Neural progenitor cell (in vitro differentiated cells): ENCODE results near the gene MAPRE3. TPM values are rescaled to one million over a fixed set of nuclear protein-coding genes. Genes with fewer than 3 reads are reported as not detected.

ENCODE experiments used
- DNase-seq: peaks from one replicate; pipeline ENCODE4 v3.0.0-alpha.2; 2016; ENCODE audit warnings: low spot score
- H2AFZ ChIP-seq: fragments of 200-600 bp; sonication (generic); replicated peaks from 2 replicates; pipeline ENCODE4 v1.6.1; 2016; ENCODE audit warnings: antibody characterized with exemption
- H3F3A ChIP-seq: fragments of 200-600 bp; sonication (generic); 2 replicates; pipeline ENCODE4 v1.6.1; 2016; ENCODE audit warnings: antibody characterized with exemption, low read depth
- H3K27ac ChIP-seq: fragments of 200-600 bp; sonication (generic); 2 replicates; pipeline ENCODE4 v1.5.1; 2016; ENCODE audit warnings: mild to moderate bottlenecking
- H3K27me3 ChIP-seq: fragments of 200-600 bp; sonication (generic); 2 replicates; pipeline ENCODE4 v1.6.1; 2016; ENCODE audit warnings: mild to moderate bottlenecking, moderate library complexity
- H3K36me3 ChIP-seq: fragments of 200-600 bp; sonication (generic); 2 replicates; pipeline ENCODE4 v1.5.1; 2016
- H3K4me1 ChIP-seq: fragments of 200-600 bp; sonication (generic); 2 replicates; pipeline ENCODE4 v1.6.1; 2016; ENCODE audit warnings: mixed run types
- H3K4me2 ChIP-seq: fragments of 200-600 bp; sonication (generic); 2 replicates; pipeline ENCODE4 v1.6.1; 2016
- H3K4me3 ChIP-seq: fragments of 200-600 bp; sonication (generic); 2 replicates; pipeline ENCODE4 v1.5.1; 2016
- H3K79me2 ChIP-seq: fragments of 200-600 bp; sonication (generic); 2 replicates; pipeline ENCODE4 v1.6.1; 2016; ENCODE audit warnings: low read depth
- H3K9ac ChIP-seq: fragments of 200-600 bp; sonication (generic); 2 replicates; pipeline ENCODE4 v1.6.1; 2016
- H3K9me3 ChIP-seq: fragments of 200-600 bp; sonication (generic); 2 replicates; pipeline ENCODE4 v1.5.1; 2016; ENCODE audit warnings: low read depth
- H4K20me1 ChIP-seq: fragments of 200-600 bp; sonication (generic); 2 replicates; pipeline ENCODE4 v1.6.1; 2016; ENCODE audit warnings: low read depth
- H3K27ac Mint-ChIP-seq: 3 replicates; pipeline ENCODE4 v1.8.0; 2021; ENCODE audit warnings: mixed read lengths
- H3K27me3 Mint-ChIP-seq: 2 replicates; pipeline ENCODE4 v1.8.0; 2022; ENCODE audit warnings: low read depth, mild to moderate bottlenecking, inconsistent platforms, moderate library complexity, mixed read lengths; ENCODE audit not compliant: insufficient read depth
- H3K36me3 Mint-ChIP-seq: 3 replicates; pipeline ENCODE4 v1.8.0; 2021; ENCODE audit warnings: mixed read lengths
- H3K4me1 Mint-ChIP-seq: 3 replicates; pipeline ENCODE4 v1.8.0; 2021; ENCODE audit warnings: mixed read lengths
- H3K4me3 Mint-ChIP-seq: 3 replicates; pipeline ENCODE4 v1.8.0; 2021; ENCODE audit warnings: mild to moderate bottlenecking, moderate library complexity, mixed read lengths
- H3K9me3 Mint-ChIP-seq: 3 replicates; pipeline ENCODE4 v1.8.0; 2020; ENCODE audit warnings: mixed read lengths
- CTCF ChIP-seq: fragments of 200-600 bp; sonication (generic); IDR thresholded peaks from 2 replicates; pipeline ENCODE4 v1.5.1; 2017; ENCODE audit warnings: antibody characterized with exemption, mild to moderate bottlenecking
- EZH2 ChIP-seq: fragments of 200-600 bp; sonication (generic); IDR thresholded peaks from 2 replicates; pipeline ENCODE4 v1.6.1; 2017; ENCODE audit warnings: antibody characterized with exemption, mild to moderate bottlenecking, moderate library complexity
- EZH2phosphoT487 ChIP-seq: fragments of 200-600 bp; sonication (generic); IDR thresholded peaks from 2 replicates; pipeline ENCODE4 v1.6.1; 2017; ENCODE audit warnings: antibody characterized with exemption
- total RNA-seq: library from RNA; depleted of rRNA; stranded (reverse); fragments of >200 nt; gene quantifications from 2 replicates; pipeline ENCODE4 v1.2.3, GENCODE V29; 2015; ENCODE audit warnings: low replicate concordance

MAPRE3 gene
- total RNA-seq, 1 donor from 2014 or later: 3.1 TPM

- peaks cover 6% of the 10 kb centered on the region for H4K20me1 ChIP-seq
- H3K36me3 ChIP-seq: no peaks in the 10 kb centered on the region
Measured at GRCh38 chr2:27059141-27059820, 88.8 kb downstream of the MAPRE3 start.

DNA sequence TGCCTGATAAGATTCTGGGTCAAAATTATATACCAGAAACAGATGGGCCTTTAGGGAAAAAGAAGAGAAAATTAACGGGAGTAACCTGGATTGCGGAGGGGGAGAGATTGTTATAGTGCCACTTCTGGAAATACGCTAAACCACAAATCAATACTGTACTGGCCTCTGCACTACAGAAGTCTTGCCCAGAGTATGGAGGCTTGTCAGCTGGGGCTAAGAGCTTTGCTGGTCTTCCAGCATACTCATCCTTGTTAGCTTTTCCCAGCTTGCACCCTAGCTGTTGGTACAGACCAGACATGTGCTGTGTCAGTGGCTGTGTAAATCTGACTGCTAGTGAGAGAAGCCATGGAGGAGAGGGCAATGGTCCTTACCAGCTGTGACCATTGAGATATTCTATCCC lies 89.9 kb downstream of the MAPRE3 start:
- Mint-ChIP-seq H3K27me3 (peaks cover 8% of the 10 kb centered on the region), H3K9me3 (no peaks in the 10 kb centered on the region), H3K4me1 (no peaks in the 10 kb centered on the region), H3K27ac (no peak overlapping the region), H3K36me3 (peaks cover 35% of the 10 kb centered on the region), H3K4me3 (no peak overlapping the region)
- Histone ChIP-seq H2AFZ (no peak overlapping the region), H4K20me1 (peaks cover 11% of the 10 kb centered on the region), H3K4me1 (no peaks in the 10 kb centered on the region), H3K9me3 (no peaks in the 10 kb centered on the region), H3K4me2 (no peak overlapping the region), H3F3A (peaks cover 2% of the 10 kb centered on the region), H3K36me3 (no peaks in the 10 kb centered on the region), H3K9ac (no peak overlapping the region), H3K4me3 (no peak overlapping the region), H3K27ac (no peak overlapping the region), H3K79me2 (no peaks in the 10 kb centered on the region), H3K27me3 (no peaks in the 10 kb centered on the region)
- no peak for TF ChIP-seq EZH2phosphoT487
- no peak for TF ChIP-seq EZH2
- TF ChIP-seq CTCF: no peak
- no peak for DNase-seq

More at GRCh38 chr2:27059141-27059820, 88.8 kb downstream of the MAPRE3 start:
- Histone ChIP-seq H3F3A (peaks cover 2% of the 10 kb centered on the region), H3K4me3 (no peak overlapping the region), H3K9ac (no peak overlapping the region), H3K9me3 (no peaks in the 10 kb centered on the region), H3K79me2 (no peaks in the 10 kb centered on the region), H3K27ac (no peak overlapping the region), H2AFZ (no peak overlapping the region), H3K4me2 (no peak overlapping the region), H3K27me3 (no peaks in the 10 kb centered on the region), H3K4me1 (no peaks in the 10 kb centered on the region)
- no peaks in the 10 kb centered on the region for H3K4me1 Mint-ChIP-seq
- peak overlapping the region; percentile 66 for H3K27ac Mint-ChIP-seq
- peaks cover 8% of the 10 kb centered on the region for H3K27me3 Mint-ChIP-seq
- no peaks in the 10 kb centered on the region for H3K9me3 Mint-ChIP-seq
- no peak for DNase-seq
- TF ChIP-seq EZH2: no peak
- no peak for TF ChIP-seq EZH2phosphoT487
- no peak overlapping the region for H3K4me3 Mint-ChIP-seq
- H3K36me3 Mint-ChIP-seq: peaks cover 41% of the 10 kb centered on the region

GRCh38 chr2:27065128-27065527 lies 94.7 kb downstream of the MAPRE3 start:
- no peak overlapping the region for H2AFZ ChIP-seq
- no peaks in the 10 kb centered on the region for H3K36me3 ChIP-seq
- no peaks in the 10 kb centered on the region for H3K4me1 ChIP-seq
- Mint-ChIP-seq H3K36me3 (peaks cover 42% of the 10 kb centered on the region), H3K27me3 (peaks cover 2% of the 10 kb centered on the region), H3K27ac (no peak overlapping the region), H3K4me3 (no peak overlapping the region), H3K9me3 (no peaks in the 10 kb centered on the region), H3K4me1 (peaks cover 8% of the 10 kb centered on the region)
- H3K4me2 ChIP-seq: no peak overlapping the region
- DNase-seq: no peak
- peaks cover 15% of the 10 kb centered on the region for H4K20me1 ChIP-seq
- H3K4me3 ChIP-seq: no peak overlapping the region
- peaks cover 8% of the 10 kb centered on the region for H3K79me2 ChIP-seq
- H3K9ac ChIP-seq: no peak overlapping the region
- H3K27ac ChIP-seq: no peak overlapping the region
- H3F3A ChIP-seq: peaks cover 8% of the 10 kb centered on the region
- H3K9me3 ChIP-seq: no peaks in the 10 kb centered on the region
- H3K27me3 ChIP-seq: no peaks in the 10 kb centered on the region
- TF ChIP-seq EZH2 (no peak), EZH2phosphoT487 (no peak), CTCF (no peak)

DNA sequence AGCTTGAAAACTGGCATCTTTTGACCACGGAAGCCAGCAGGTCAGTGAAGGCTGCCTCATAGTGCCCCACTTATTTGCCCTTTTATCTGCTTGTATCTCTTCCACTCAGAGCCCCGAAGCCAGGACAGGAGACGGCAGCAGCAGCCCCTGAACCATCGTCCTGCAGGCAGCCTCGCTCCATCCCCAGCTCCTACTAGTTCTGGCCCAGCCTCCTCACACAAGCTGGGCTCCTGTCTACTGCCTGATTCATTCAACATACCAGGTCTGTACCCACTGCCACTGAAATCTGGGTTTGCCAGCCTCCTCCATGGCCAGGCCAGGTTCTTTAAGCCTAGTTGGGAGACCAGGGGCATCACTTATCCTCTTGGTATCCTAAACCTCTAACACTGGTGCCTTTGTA lies 96.9 kb downstream of the MAPRE3 start:
- Histone ChIP-seq H2AFZ (no peak overlapping the region), H4K20me1 (peaks cover 19% of the 10 kb centered on the region), H3K36me3 (no peaks in the 10 kb centered on the region), H3K9ac (no peak overlapping the region), H3F3A (peaks cover 18% of the 10 kb centered on the region), H3K27me3 (no peaks in the 10 kb centered on the region), H3K4me1 (peaks cover 6% of the 10 kb centered on the region), H3K4me2 (no peak overlapping the region), H3K9me3 (no peaks in the 10 kb centered on the region), H3K27ac (no peak overlapping the region), H3K79me2 (peaks cover 20% of the 10 kb centered on the region), H3K4me3 (no peak overlapping the region)
- Mint-ChIP-seq H3K36me3 (peaks cover 41% of the 10 kb centered on the region), H3K4me1 (peaks cover 23% of the 10 kb centered on the region), H3K4me3 (no peak overlapping the region), H3K27me3 (peaks cover 2% of the 10 kb centered on the region), H3K9me3 (no peaks in the 10 kb centered on the region), H3K27ac (no peak overlapping the region)
- no peak for DNase-seq
- TF ChIP-seq CTCF: no peak
- TF ChIP-seq EZH2: no peak
- TF ChIP-seq EZH2phosphoT487: no peak
